SU-DHL-6 (cell line): Measurements from ENCODE around the gene PKN2.

Source experiments
- H2AFZ ChIP-seq: fragments of 200-600 bp; sonication (generic); 2 replicates; pipeline ENCODE4 v1.6.1; 2014; ENCODE audit warnings: low read depth, mild to moderate bottlenecking, moderate library complexity, mixed read lengths, antibody characterized with exemption, low read length; ENCODE audit not compliant: severe bottlenecking
- H3F3A ChIP-seq: fragments of 200-600 bp; shearing (Covaris generic); 2 replicates; pipeline ENCODE4 v1.6.0; 2016; ENCODE audit warnings: antibody characterized with exemption, mild to moderate bottlenecking; ENCODE audit not compliant: insufficient read depth
- H3K27ac ChIP-seq: fragments of 200-600 bp; sonication (generic); 2 replicates; pipeline ENCODE4 v1.5.1; 2016; ENCODE audit warnings: low read depth, mild to moderate bottlenecking, low read length, moderate library complexity, mixed read lengths
- H3K27me3 ChIP-seq: fragments of 200-600 bp; sonication (generic), shearing (Covaris generic); 2 replicates; pipeline ENCODE4 v1.6.0; 2014; ENCODE audit warnings: mild to moderate bottlenecking, low read length
- H3K36me3 ChIP-seq: fragments of 200-600 bp; sonication (generic); 2 replicates; pipeline ENCODE4 v1.6.1; 2014; ENCODE audit warnings: mild to moderate bottlenecking, low read length, mixed read lengths
- H3K4me2 ChIP-seq: fragments of 300-600, 200-600 bp; shearing (Covaris generic), sonication (generic); 2 replicates; pipeline ENCODE4 v1.6.0; 2014; ENCODE audit warnings: low read length, low read depth, mild to moderate bottlenecking; ENCODE audit not compliant: poor library complexity, severe bottlenecking
- H3K4me3 ChIP-seq: fragments of 200-600 bp; sonication (generic); 2 replicates; pipeline ENCODE4 v1.5.1; 2014; ENCODE audit warnings: antibody characterized with exemption, low read length, mild to moderate bottlenecking, mixed read lengths; ENCODE audit not compliant: insufficient read depth, poor library complexity, severe bottlenecking
- H3K79me2 ChIP-seq: fragments of 200-600 bp; sonication (generic); 2 replicates; pipeline ENCODE4 v1.6.1; 2014; ENCODE audit warnings: mild to moderate bottlenecking, low read length, moderate library complexity; ENCODE audit not compliant: insufficient read depth
- H3K9ac ChIP-seq: fragments of 200-600 bp; sonication (generic); 2 replicates; pipeline ENCODE4 v1.7.0; 2014; ENCODE audit warnings: mild to moderate bottlenecking, low read length
- H3K9me2 ChIP-seq: fragments of 200-600 bp; sonication (generic); replicated peaks from 2 replicates; pipeline ENCODE4 v1.6.1; 2014; ENCODE audit warnings: low read length; ENCODE audit not compliant: insufficient read depth
- H3K9me3 ChIP-seq: fragments of 200-600 bp; sonication (generic); 2 replicates; pipeline ENCODE4 v1.6.1; 2014; ENCODE audit warnings: low read length, mixed read lengths; ENCODE audit not compliant: insufficient read depth
- H4K20me1 ChIP-seq: fragments of 200-600 bp; sonication (generic); 2 replicates; pipeline ENCODE4 v1.6.1; 2014; ENCODE audit warnings: low read depth, mild to moderate bottlenecking, antibody characterized with exemption, low read length, moderate library complexity, mixed read lengths
- CTCF ChIP-seq: fragments of 200-600 bp; sonication (generic); IDR thresholded peaks from one replicate; pipeline ENCODE4 v1.5.1; 2017; ENCODE audit warnings: antibody characterized with exemption, mild to moderate bottlenecking, low read length, moderate library complexity; ENCODE audit not compliant: insufficient read depth, poor library complexity, severe bottlenecking
- EZH2phosphoT487 ChIP-seq: fragments of 200-600 bp; sonication (generic), shearing (Covaris generic); conservative IDR thresholded peaks from 2 replicates; pipeline ENCODE4 v1.6.1; 2018; ENCODE audit warnings: mild to moderate bottlenecking, antibody characterized with exemption, low read length, moderate library complexity, mixed read lengths

PKN2 gene

DNA sequence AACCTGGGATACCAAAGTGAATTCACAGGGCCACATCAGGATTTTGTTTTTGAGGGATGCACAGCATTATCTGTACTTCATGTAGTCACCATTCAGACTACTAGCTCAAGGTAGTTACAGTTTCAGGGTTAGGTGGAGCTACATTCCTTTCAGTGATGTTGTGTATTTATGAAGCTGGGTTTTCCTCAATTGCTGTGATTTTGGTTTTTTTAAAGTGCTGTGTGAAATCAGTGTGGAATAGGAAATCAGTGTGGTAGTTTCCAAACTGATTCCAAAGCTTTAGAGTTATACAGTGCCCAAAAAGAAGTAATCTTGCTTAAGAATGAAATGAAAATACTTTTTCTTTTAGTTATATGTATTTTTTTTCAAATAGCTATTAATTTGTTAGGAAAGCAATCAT, 95.8 kb downstream of the PKN2 start:
- Histone ChIP-seq H4K20me1 (no peaks in the 10 kb centered on the region), H3K36me3 (peaks cover 14% of the 10 kb centered on the region), H2AFZ (no peak overlapping the region), H3K4me2 (no peak overlapping the region), H3K9me3 (no peaks in the 10 kb centered on the region), H3K79me2 (no peaks in the 10 kb centered on the region), H3K4me3 (no peak overlapping the region), H3K27me3 (no peaks in the 10 kb centered on the region), H3K27ac (no peak overlapping the region), H3F3A (no peaks in the 10 kb centered on the region; the same call in 1 of the 2 replicates), H3K9ac (no peak overlapping the region), H3K9me2 (no peaks in the 10 kb centered on the region)
- TF ChIP-seq EZH2phosphoT487 (no peak), CTCF (no peak)

DNA sequence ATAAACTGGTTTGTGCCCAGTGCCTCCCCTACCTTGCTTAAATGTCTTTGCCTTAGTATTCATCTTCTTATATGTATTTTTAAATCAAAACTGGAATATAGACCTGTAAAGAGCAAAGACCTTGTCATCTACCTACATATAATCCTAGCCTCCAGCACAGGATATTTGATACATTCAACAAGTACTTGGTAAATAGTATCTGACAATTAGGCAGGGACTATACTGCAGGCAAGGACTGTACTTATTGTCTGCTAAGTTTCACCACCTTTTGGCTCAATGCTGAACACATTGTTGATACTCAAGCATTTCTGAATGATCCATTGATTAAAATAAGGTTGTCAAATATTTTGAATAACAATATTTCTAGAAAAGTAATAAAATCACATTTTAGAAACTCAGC, 96.4 kb downstream of the PKN2 start:
- Histone ChIP-seq H3K9me3 (no peaks in the 10 kb centered on the region), H3K9me2 (no peaks in the 10 kb centered on the region), H3K27ac (no peak overlapping the region), H2AFZ (no peak overlapping the region), H3K79me2 (no peaks in the 10 kb centered on the region), H3K9ac (no peak overlapping the region), H3K4me3 (no peak overlapping the region), H3F3A (no peaks in the 10 kb centered on the region; the same call in 1 of the 2 replicates), H4K20me1 (no peaks in the 10 kb centered on the region), H3K36me3 (peaks cover 15% of the 10 kb centered on the region), H3K27me3 (no peaks in the 10 kb centered on the region), H3K4me2 (no peak overlapping the region)
- TF ChIP-seq CTCF: no peak
- TF ChIP-seq EZH2phosphoT487: no peak

DNA sequence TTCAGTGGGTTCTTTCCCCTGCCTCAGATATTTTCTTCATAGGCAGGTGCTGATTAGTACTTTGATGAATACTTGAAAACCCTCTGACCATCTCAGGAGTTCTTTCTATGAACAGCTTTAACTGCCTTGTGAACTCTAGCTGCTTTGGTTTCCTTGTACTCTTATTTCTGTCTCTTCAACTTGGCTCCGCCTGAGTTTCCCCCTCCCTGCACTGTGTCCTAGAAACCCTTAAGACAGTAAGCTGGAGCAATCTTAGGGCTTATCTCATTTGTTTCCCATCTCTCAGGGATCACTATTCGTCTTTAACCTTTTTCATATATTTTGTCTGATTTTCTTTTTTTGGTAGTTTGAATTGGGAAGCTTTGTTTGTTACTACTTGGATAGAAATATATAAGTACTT, 99.1 kb downstream of the PKN2 start:
- TF ChIP-seq CTCF: no peak
- H3K4me3 ChIP-seq: no peak overlapping the region
- no peaks in the 10 kb centered on the region for H3K27me3 ChIP-seq
- no peaks in the 10 kb centered on the region; the same call in 1 of the 2 replicates for H3F3A ChIP-seq
- no peak overlapping the region for H3K27ac ChIP-seq
- H2AFZ ChIP-seq: no peak overlapping the region
- H3K4me2 ChIP-seq: no peak overlapping the region
- H3K9me2 ChIP-seq: no peaks in the 10 kb centered on the region
- H3K36me3 ChIP-seq: peaks cover 24% of the 10 kb centered on the region
- H3K9ac ChIP-seq: no peak overlapping the region
- no peaks in the 10 kb centered on the region for H3K9me3 ChIP-seq
- no peaks in the 10 kb centered on the region for H3K79me2 ChIP-seq
- no peaks in the 10 kb centered on the region for H4K20me1 ChIP-seq

DNA sequence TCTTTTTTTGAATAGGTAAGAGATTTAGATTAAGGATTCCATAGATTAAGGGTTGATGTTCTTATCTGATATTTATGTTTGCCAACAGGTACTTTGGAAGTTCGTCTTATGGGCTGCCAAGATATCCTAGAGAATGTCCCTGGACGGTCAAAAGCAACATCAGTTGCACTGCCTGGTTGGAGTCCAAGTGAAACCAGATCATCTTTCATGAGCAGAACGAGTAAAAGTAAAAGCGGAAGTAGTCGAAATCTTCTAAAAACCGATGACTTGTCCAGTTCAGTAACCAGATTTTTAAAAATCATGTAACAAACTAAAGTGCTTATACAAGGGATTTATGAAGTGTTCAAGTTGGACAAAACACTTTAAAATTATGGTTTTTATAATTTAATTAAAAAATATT, 100.5 kb downstream of the PKN2 start:
- Histone ChIP-seq H3K27ac (no peak overlapping the region), H3K9ac (no peak overlapping the region), H4K20me1 (no peaks in the 10 kb centered on the region), H3K36me3 (peaks cover 20% of the 10 kb centered on the region; the same call in 1 of the 2 replicates), H3K4me2 (no peak overlapping the region), H3K27me3 (no peaks in the 10 kb centered on the region), H3K9me2 (no peaks in the 10 kb centered on the region), H3F3A (no peaks in the 10 kb centered on the region; the same call in 1 of the 2 replicates), H3K9me3 (no peaks in the 10 kb centered on the region), H2AFZ (no peak overlapping the region), H3K4me3 (no peak overlapping the region), H3K79me2 (no peaks in the 10 kb centered on the region)
- TF ChIP-seq CTCF: no peak
- TF ChIP-seq EZH2phosphoT487: no peak
